Erythroblast (primary cell): ENCODE results near the gene PEX10.

Source experiments
- DNase-seq, 2 experiments: peaks; one replicate each; lab custom pipeline; 2025; lab: John Stamatoyannopoulos, UW
- GATA1 ChIP-seq: IDR thresholded peaks from 2 replicates; pipeline ENCODE4 v1.6.1; 2011; ENCODE audit warnings: low read depth, mild to moderate bottlenecking, control low read depth, low read length, moderate library complexity
- POLR2A ChIP-seq: IDR thresholded peaks from 2 replicates; pipeline ENCODE4 v1.6.1; 2011; ENCODE audit warnings: mild to moderate bottlenecking, low read length

PEX10 gene

DNA sequence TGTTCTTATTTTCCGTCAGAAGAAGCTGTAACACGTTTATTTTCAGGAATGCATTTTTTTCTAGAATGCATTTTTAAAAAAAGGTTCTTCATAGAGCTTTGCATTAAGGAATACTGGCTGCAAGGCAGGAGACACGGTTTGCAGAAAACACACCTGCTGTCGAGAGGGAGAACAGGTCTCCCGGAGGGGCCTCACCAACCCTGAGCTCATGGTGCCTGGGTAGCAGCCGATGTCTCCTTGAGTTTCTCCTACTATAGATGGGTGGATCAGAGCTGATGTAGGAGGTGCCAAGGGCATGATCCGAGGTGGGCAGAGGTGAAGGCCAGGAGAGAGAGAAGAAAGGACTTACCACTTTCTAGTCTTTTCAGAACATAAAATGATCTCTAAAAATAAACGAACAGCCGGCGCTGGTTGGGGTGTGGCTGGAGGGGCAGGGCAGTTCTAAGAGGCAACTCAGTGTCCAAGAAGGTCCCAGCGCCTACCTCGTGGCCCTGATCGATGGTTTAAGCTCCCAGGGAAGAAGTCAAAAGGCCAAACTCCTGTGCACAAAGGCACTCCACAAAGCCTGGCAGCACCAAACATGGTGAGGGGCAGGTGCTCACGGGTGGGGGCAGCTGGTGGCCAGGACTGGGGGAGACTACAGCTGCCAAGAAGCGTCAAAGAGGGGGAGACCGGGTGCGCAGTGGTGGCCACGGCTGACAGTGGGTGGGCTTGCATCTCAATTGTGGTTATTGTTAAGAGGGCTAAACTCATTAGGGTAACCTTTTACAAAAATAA is 33.2 kb downstream of the PEX10 start:
- TF ChIP-seq POLR2A (no peak), GATA1 (no peak)
- DNase-seq: no peak

DNA sequence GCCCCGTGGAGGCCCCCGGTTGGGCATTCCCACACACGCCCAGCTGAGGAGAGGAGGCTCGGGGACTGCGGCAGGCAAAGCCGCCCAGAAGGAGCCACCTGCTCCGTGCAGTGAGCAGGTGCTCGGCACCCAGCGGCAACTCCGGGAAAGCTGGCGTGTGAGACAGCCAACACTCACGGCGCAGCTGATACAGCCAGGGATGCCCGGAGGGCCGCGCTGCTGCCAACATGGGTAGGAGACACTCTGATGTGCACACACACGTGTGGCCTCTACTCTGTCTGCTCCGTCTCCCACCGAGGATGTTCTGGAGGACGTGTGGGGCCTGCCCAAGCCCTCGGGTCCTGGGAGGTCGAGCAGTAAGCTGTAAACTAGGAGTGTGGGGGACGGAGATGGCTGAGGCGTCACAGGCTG is 33.9 kb downstream of the PEX10 start:
- DNase-seq: no peak
- TF ChIP-seq GATA1 (no peak), POLR2A (no peak)

DNA sequence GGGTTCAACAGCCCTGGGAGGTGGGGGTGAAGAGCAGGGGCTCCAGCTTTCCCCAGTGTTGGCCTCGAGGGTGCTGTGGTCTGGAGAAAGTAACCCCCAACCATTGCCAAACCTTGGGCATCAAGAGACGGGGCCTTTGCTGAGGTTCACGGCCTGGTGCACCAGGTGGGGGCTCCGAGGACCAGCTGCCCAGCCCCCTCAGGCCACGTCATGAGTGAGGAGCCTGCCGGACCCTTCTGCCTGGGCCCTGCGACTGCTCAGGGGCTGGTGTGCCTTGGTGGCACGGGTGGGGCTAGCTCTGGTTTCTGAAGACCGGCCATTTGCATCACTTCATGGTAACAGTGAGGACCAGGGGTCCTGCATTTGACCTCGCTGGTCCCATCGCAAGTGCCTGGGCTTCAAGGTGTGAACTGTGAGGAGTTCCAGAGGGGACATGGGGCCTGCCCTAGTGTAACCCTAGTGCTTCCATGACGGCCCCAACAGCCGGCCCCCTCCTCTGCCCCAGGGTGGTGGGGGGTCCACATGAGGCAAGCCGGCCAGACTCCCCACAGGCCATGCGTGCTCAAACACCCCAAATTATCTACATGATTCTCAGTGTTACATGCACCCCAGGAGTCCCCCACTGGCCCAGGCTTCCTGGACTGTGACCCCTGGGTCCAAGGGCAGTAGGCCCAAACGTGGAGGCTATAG is 34.5 kb downstream of the PEX10 start:
- TF ChIP-seq POLR2A (no peak), GATA1 (no peak)
- no peak for DNase-seq

DNA sequence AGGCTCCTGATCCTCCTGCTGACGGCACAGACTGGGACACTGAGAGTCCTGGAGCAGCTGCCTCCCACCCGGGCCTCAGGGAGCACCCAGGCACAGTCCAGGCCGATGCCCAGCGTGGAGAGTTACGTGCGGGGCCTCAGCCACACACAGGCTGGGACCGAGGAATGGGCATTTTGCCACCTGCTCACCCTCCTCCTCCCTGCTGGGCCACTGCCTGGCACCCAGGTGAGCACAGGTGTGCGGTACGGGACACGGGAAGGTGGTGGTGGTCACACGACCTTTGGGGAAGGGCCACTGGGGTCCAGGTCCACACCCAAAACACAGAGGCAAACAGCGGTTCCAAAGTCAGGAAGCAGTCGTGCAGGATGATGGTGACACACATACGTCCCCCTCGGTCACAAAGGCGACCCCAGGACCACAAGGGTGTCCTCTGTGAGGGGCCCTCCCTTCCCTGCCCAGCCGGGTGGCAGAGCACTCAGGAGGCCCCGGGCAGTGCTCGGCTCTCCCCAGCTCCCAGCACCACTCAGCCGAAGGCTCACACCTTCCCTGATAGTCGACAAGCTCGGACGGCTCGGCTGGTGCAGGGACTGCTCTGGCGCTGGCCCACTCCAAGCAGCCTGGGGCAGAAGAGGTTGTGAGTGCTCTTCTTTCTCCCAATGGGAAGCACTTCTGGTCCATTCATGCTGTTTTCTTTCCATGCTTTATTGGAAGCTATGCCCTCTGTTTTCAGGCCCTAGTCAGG is 35.3 kb downstream of the PEX10 start:
- DNase-seq: no peak
- TF ChIP-seq POLR2A: no peak
- no peak for TF ChIP-seq GATA1

DNA sequence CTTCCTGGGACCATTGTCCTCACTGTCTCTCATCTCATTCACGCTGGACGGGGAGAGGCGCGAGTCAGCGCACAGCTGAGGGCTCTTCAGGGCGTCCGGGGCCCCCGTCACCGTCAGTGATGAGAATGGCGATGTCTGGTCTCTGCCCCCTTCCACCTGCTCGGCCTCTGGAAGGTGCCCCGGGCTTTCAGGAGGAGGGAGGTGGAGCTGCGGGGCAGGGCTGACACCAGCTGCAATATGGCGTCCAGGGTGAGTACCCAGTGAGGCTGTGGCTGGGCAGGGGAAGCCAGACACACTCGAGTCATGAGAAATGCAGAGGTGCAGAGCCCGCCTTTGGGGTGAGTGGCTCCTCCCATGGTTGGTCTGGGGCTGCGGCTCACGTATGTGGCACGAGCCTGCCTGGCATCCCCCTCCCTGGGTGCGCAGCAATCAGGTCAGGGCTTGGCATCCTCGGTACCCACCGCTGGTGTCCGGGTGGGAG is 36.1 kb downstream of the PEX10 start:
- TF ChIP-seq POLR2A: no peak
- TF ChIP-seq GATA1: no peak
- DNase-seq: no peak

DNA sequence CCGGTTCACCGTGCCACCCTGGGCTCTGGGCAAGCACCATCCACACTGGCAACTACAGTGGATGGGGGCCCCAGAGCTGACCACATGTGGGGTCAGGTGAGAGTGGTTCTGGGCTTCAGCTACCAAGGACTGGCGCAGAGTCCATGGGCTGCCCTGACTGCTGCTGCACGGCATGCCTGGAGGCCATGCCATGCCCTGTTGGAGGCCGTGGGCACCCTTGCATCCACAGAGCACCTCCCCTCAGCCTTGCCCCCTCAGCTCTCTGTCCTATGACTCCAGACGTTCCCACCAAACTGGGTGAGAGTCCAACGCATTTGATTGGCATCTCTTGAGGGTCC is 36.5 kb downstream of the PEX10 start:
- DNase-seq: no peak
- no peak for TF ChIP-seq POLR2A
- no peak for TF ChIP-seq GATA1

DNA sequence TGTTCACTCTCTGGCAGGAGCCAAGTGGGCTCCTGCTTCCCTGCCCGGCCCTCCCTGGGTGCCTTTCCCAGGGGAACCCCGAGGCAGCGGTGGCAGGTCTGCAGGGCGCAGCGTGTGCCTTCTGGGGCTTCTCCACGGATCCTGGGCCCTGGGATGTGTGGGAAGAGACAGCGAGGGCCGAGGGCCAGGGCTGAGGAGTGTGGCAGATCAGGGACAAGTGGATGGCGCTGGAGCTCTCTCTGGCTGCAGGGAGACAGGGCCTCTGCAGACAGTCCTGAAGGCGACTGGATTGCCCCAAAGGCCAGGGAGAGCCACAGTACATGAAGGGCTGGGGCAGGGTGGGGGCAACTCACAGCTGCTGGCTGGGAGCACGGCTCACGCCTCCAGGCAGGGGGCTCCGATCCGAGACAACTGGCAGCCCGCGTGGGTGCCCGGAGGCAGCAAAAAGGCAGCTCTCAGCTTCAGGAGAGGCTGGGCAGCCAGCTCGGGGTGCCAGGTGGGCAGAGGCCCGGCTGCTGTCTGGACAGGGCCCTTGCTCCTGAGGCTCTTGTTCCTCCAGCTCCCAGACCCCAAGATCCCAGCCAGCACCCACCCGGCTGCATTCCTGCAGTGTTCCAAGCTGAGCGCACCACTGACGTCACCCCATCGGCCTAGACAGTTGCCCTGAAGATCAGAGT is 37.0 kb downstream of the PEX10 start:
- no peak for TF ChIP-seq GATA1
- TF ChIP-seq POLR2A: no peak
- no peak for DNase-seq

DNA sequence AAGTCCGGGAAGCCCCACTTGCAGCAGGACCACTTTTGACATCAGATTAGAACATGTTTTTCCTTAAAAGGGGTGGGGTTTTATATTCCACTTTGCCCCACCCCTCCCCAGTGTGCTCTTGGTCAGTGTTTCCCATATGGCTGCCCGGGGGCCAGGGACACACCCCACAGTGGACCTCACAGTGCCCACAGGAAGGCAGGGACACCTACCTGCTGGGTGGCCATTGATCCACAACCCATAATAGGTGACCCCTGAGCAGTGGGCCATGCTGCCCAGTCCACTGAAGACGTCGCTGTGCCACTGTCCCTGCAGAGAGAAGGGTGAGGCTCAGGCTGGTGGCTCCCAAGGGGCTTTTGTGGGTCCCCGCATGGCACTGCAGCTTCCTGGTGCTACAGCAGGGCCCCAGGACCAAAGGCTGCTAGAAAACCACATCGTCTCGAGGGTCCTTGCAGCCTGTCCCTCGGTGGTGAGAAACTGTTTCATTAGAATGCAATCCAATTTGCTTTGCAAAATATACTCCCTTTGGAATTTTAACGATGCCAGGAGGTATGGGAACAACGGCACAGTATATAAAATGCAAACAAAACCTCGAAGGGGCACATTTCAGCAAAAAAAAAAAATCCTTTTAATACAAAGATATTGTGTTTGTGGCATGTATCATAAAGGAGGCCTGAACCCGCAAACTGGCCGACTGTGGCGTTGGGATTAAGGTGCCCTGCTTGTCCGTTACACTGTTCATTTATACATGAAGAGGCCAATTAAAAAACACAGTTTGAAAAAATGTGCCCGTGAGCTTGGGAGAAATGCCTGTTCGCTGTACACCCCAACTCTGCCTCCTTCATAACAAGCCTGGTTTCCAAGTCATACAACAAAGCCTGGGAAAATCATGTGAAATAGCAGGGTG is 37.9 kb downstream of the PEX10 start:
- no peak for DNase-seq
- TF ChIP-seq GATA1 (no peak), POLR2A (no peak)

DNA sequence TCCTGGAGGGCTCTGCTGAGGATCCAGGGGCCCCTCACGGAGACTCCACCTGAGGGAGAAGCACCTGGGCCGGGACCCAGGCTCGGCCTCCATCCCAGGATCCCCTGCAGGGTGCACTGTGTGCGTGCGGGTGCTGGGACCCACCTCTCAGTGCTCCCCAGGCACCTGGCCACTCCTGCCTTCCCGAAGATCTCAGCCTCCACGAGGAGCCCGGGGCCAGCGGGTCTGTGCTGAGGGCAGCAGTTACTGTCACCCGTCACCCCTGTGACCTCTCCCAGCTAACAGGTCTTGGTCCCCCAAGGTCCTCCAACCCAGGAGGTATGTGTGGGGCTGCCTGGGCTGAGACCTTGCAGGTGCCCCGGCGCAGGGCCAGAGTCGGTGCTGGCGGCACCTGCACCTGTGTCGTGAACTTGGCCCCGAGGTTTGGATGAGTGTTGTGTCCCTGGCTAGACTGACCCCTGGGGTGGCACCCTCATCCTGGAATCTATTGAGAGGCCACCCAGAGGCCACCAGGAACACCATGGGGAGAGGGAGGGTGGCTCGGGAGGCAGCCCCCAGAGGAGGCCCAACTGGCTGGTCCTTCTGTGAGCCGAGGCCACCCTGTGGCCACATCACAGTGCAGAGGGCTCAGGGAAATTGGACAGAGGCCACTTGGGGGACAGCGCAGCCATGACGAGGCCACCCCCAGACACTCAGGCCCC is 38.7 kb downstream of the PEX10 start:
- DNase-seq: no peak
- TF ChIP-seq GATA1: no peak
- TF ChIP-seq POLR2A: no peak

DNA sequence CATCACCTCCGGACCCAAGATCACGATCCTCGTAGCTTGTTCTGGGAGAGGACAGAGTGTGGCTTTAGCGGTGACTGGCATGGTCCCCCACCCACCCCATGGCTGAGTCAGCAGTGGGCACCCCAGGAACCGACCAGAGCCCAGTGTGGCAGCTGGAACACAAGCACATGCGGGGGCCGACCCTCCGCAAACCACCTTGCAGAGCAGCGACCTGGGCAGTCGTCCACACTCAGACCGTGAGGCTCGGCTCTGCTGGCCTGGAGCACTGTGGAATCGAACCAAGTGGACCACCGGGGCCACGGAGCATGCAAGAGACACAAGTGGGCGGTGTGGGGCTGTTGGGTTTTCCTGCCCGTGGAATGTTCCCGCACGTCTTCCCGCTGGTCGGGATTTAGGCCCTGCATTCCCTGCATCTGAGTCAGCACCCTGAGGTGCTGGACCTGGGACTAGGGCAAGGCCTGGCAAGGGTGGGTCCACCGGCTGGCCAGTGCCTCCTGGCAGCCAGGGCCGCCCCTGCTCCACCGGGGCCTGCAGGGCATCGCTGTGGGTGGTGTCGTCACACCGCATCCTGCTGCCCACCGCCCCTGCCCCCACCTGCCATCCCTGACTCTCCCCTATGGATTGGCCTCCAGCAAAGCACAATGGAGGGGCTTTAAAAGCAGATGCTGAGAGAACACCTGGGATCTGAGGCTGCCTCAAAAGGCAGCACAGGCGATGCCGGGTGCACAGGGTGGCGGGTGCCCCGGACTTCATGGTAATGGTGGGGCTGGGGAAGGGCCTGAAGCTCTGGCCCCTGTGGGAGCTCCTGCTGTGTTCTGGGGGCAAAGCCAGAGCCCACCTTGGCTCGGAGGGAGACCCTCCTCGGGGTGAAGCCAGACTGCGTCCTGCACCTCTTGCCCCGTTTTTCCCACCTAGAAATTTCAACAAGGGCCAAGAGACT is 39.5 kb downstream of the PEX10 start:
- no peak for DNase-seq
- TF ChIP-seq GATA1 (no peak), POLR2A (no peak)
